HG03045 (cell line): ENCODE measurements around the gene S100Z.
"Not testable (repeated sequence)": the region's sequence is repeated elsewhere in the genome, so short reads cannot be mapped to it uniquely, and the experiment has no call there.

Source experiments
- ATAC-seq: cut with Tn5 transposase; IDR thresholded peaks from one replicate; pipeline ENCODE4 v1.9.1; 2021; ENCODE audit warnings: mild to moderate bottlenecking, moderate library complexity; ENCODE audit not compliant: unreplicated experiment

The S100Z gene

DNA sequence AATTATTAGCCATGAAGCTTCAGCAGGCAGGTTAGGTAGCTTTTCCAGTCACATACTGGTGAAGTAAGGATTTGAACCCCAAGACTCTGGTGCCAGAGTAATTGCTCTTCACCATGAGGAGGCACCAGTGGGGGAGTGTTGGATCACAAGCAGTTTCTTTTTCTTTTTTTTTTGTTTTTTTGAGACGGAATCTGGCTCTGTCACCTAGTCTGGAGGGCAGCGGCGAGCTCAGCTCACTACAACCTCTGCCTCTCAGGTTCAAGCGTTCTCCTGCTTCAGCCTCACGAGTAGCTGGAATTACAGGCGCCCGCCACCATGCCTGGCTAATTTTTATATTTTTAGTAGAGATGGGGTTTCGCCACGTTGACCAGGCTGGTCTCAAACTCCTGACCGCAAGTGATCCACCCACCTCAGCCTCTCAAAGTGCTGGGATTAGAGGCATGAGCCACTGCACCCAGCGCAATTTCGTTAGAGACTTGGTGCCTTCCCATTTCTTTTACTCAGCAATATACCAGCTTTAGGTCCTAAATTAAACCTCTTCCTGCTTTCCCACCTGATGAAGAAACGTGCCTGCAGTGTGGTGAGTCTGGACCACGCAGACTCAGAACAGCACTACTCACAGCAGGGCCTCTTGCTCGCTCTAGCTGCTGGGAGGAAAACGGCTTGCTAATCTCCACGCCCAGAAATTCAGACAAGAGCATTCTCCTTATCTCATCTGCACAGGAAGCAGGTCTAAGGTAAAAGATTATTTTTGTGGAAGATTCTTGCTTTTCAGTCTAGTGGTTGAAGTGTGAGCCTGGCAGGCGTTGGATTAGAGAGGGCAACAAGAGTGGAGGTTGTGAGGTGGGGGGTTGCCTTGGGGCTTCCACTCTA lies at the start of gene S100Z:
Gene S100Z (plus strand): TSS at position 596 of the 873 bp plus-strand sequence. CDS start 25,346 bp downstream, outside the sequence.
- no peak for ATAC-seq

DNA sequence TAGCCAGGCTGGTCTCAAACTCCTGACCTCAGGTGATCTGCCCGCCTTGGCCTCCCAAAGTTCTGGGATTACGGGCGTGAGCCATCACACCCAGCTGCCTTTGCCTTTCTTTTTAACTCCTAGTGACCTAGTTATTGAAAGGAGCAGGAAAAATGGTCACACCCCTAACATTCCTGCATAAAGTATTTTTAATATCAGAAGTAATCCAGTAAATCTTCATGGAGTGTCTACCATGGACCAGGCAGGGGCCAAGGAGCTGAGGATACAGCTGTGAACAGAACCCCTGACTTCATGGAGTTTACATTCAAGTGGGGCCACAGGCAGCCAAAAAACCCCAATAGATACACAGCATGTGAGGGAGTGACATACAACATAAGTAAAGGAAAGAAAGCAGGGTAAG lies 49.2 kb upstream of the S100Z start:
- ATAC-seq, result no peak

DNA sequence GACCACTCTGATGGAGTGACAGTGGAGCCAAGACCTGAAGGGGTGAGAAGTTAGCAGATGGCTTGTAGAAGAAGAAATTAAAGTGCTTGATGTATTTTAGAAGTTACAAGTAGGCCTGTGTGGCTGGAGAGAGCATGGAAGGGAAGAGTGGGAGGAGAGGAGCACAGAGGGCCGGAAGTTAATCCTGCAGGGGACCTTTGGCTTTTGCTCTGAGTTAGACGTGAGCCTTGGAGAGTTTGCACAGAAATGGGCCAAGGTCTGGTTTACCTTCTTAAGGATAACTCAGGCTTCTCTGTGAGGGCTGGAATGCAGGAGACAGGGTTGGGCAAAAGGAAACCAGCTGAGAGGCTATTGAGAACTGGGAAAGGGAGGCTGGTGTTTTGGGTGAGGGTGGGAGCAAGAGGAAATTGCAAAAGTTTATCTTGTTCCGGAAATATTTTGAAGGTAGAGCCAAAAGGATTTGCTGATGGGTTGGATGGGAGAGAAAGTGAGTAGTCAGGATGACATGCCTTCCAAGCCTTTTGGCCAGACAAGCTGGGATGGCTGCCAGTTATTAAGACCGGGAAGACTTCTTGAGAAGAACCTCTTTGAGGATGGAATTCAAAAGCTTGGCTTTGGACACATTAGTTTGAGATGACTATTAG lies 48.5 kb upstream of the S100Z start:
- ATAC-seq, result no peak

DNA sequence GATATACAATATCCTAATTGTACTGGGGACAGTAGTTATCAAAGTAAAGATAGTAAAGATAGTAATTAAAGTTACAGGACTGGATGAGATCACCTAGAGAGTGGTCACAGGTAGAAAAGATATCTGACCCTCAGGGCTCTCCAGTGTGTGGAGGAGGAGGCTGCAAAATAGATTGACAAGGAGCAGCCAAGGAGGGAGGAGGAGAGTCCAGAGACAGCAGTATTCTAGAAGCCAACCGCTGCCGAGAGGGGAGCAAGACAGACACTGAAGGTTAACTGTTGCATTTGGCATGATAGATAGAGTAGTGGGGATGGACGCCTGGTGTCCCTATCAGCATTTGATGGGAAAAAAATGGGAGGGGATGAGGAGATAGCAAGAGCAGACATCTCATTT lies 48.0 kb upstream of the S100Z start:
- no peak for ATAC-seq

DNA sequence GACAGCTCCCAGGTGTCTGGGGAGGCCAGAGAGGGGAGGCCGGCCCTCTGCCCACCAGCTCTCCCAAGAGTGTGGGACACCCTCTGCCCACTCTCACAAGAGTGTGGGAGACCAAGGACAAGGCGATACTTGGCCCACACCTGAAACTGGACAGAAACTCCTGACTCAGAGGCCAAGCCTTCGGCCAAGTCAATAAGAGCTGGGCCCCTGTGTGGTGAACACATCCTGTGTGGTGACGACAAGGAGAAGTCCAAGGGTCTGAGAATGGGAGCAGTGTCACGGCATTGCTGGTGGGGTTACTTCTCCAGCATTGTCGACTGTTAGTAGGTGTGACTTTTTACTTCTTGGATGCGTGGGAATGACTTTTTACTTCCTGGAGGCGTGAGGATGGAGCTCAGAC lies 45.5 kb upstream of the S100Z start:
- ATAC-seq, result no peak

DNA sequence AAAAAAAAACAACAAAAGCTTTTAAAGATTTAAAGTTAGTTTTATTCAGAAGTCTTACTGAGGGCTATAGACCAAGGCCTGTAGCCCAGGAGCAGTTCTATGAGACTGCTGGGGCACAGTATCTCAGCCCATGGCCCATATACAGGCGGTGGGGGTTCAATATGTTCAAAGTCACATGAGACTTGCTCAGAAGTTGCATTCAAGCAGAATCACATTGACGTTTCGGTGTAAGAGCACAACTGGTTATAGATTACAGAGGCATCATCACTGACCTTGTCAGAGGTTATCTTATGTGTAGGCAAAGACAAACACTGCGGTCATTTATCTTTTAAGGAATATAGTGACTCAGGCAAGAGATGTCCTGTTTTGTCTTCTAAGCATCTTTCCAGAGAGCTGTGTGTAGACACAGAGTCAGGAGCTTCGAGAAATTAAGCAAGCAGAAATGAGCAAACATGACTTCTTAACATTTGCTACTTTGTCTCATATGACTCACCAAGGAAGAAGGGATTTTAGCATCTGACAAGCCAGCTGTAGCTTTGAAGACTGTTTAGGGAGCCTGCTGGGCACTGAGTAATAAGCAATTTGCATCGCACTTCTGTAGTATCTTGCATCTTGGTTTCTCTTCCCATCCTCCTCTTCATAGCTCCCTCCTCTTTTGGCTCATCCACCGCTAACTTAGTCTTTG lies 43.9 kb upstream of the S100Z start:
- ATAC-seq, result no peak

DNA sequence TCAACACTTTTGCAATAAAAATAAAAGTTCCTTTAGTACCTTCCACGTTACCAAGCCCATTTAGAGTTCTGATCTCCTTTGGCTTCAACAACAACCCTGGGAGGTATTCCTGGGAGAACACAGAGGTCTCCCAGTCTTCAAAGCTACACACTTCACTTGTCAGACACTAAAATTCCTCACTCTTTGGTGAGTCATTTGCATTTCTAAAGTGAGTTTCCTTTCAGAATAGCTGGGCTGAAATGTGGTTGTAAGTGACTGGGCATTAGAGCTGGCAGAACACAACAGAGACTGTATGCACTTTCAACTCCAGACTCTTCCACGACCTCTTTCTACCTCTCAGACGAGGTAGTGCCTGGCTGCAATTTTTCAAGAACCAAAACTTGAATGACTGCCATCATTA lies 42.5 kb upstream of the S100Z start:
- ATAC-seq, result no peak

DNA sequence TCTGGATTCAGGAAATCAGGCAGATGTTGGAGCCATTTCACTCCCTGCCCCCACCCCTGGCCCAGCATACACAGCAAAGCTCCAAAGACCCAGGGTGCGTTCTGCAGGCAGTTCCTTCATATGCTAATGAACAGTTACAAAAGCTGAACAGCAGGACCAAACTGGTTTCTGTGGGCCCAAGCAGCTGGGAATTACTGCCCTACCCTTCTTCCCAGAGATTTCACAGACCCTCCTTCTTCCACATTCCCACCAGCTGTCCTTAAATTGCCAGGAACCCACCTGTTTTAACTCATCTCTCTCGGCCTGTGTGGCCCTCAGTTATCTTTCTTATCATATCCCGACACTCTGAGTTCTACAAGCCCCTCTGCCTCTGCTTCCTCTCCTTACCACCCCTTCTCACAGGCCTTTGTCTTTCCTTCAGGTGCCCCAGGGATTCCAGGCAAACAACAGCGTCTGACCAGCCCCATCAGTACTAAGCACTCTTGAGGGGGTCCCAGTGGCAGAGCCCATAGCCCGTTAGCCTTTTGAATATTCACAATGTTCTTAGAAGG lies 41.6 kb upstream of the S100Z start:
- no peak for ATAC-seq

DNA sequence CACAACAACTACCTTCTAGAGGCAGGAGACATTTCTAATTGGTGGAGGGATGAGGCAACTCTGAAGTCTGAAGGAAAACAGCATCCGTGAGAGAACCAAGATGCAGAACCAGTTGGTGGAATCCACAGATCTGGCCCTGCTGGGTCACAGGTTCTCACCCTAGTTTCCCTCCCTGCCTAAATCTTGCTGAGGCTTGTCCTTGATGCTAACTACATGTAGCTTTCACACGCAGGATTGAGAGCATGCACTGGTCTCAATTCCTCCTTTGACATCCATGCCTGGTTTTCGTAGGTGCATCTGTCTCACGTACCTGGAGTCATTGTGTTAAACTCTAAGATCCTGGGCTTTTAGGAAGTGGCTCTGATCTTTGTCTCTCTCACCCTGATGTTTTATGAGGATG lies 40.7 kb upstream of the S100Z start:
- no peak for ATAC-seq

DNA sequence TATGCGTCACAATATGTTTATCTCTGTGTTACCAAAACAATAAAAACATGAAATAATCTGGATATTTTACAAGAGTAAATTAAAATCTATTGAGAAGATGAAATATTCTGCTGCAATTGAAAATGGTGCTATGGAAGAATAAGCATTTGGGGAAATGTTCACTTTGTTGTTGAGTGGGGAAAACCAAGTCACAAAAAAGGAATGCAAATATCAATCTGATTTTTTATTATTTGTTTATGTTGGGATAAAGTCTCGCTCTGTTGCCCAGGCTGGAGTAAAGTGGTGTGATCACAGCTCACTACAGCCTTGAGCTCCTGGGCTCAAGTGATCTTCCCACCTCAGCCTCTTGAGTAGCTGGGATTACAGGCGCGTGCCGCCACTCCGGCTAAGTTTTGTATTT lies 39.6 kb upstream of the S100Z start:
- no peak for ATAC-seq

DNA sequence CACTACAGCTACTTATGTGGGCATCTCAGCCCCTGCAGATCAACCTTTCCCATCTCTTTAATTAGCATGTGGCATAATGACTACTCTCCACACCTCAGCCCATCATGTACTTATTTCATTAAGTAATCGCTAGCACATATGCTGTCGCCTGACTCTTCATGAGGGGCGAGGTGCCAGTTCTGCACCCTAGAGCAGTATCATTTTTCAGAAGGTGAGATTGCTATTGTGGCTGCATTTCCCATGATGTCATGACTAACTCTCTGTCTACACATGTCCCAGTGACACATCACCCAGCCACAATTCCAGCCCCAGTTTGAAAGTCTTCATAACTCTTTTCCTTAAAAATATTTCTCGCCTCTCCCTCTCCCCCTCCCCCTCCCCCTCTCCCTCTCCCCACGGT lies 38.6 kb upstream of the S100Z start:
- ATAC-seq, result no peak

DNA sequence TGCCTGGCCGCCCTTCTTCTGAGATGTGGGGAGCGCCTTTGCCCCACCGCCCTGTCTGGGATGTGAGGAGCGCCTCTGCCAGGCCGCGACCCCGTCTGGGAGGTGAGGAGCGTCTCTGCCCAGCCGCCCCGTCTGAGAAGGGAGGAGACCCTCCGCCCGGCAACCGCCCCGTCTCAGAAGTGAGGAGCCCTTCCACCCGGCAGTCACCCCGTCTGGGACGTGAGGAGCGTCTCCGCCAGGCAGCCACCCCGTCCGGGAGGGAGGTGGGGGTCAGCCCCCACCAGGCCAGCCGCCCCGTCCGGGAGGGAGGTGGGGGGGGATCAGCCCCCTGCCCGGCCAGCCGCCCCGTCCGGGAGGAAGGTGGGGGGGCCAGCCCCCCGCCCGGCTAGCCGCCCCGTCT lies 37.6 kb upstream of the S100Z start:
- not testable (repeated sequence) for ATAC-seq

DNA sequence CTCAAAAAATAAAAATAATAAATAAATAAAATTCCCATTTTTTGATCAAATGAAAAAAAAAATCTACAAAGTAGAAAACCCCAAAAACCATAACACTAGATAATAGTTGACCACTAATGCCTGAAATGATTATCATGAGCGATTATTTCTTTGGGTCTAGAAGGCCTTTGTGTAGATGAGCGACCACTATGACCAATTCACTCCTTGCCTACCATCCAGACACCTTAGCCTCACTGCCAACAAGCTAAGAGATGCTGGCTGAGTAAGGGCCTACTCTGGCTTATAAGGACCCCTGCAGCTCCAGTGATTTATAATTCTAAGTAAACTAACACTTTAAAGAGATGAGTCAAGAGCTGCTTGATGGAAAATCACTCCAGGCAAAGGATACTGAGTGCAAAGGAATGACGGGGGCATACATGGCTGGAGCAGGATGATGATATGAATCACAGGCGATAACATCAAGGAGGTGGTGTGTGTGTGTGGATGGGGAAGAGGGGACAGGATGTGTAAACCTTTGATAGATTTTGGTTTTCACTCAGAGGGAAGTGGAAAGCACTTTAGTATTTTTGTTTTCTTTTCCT lies 35.7 kb upstream of the S100Z start:
- ATAC-seq, result no peak

DNA sequence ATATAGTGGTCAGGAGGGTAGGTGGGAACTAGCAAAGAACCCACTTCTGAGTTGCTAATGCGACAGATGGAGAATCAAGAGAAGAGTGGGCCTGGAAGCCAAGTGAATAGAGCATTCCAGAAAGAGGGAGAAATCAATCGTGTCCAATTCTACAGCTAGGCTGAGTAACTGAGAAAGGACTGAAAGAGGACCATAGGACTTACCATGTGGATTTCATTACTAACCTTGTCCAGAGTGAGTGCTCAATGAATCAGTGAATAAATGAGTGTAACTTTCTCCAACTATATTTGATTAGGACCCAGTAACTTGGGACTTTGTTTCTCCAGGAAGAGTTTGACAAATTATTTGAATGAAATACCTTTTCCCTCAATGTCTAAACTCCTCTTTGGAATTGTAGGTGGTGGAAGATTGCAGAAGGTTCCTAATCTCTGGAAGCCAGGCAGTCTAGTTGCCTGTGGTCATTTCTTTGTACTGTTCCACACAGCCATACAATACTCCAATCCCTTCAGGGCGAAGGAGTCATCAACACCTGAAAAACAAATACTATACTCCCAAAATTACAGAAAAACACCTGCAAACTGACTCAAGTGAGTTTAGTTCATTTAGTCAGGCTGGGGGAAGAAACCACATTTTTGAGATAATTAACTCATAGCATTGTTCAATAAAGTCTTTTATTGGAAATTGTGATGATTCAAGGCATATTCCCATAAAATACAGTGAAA lies 33.5 kb upstream of the S100Z start:
- no peak for ATAC-seq

DNA sequence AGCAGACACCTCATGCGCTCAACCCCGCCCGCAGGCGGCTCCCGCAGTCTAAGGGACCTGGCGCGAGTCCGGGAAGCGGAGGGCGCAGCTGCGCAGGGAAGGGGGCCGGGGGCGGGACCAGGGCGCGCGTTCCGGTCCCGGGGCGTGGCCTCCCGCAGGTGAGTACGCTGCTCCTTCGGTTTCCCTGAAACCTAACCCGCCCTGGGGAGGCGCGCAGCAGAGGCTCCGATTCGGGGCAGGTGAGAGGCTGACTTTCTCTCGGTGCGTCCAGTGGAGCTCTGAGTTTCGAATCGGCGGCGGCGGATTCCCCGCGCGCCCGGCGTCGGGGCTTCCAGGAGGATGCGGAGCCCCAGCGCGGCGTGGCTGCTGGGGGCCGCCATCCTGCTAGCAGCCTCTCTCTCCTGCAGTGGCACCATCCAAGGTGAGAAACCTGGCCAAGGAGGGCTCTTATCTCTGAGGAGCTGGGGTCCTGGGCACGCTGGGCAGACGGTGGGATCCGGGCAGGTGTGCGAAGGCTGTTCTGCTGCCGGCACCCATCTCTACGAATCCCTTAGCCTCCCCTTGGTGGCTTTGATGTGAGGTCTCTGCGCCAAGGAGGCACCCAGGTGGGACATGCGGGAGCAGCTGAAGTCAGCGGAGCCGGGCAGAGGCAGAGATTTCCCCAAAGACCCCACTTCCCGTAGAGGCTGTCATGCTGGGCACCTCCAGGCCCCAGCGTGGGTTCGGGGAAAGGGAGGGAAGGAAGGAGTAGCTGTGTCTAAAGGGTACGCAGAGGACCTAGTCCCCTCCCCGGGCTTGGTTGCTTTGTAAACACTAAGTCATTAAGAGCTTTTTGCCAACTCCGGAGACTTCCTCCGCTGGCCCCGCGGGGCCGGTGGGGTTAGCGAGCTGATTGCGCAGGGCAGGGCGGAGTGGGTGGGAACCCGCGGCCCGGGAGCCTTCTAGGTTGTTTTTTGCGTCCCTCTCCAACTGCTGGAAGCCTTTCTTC lies 30.7 kb upstream of the S100Z start, which contains the start of gene F2RL1:
Gene F2RL1 (plus strand): TSS at position 187 of the 988 bp plus-strand sequence. CDS start 153 bp downstream, at position 340.
- ATAC-seq, result no peak

DNA sequence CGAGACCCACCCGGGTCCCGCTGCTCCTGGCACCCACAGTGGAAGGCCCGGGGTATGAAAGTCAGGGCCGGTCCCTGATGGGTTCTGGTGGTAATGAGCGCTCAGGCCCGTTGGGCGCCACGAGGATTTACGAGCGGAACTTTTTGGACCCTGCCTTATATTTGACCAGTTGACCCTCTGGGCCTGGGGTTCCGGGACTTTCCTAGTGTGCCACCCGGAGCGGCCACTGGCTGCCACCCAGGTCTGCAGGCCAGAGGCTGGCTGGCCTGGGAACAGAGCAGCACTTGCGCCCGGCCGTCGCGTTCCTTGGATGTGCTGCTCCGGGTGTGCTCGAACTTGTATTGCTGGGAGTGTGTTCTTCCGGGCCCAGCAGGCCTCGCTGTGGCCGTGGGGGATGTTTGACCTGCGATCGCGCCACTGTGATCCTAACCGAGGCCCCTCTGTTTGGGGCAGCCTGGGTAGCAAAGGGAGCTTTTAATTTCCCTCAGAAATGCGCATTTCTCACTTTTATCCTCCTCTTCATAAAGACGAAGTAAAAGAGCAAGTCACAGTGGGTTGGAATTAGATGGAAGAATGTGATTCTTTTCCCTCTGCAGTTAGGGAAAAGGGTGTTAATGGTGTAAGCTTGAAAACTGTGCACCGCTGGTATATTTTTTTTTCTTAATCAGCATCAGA lies 29.8 kb upstream of the S100Z start:
- no peak for ATAC-seq

DNA sequence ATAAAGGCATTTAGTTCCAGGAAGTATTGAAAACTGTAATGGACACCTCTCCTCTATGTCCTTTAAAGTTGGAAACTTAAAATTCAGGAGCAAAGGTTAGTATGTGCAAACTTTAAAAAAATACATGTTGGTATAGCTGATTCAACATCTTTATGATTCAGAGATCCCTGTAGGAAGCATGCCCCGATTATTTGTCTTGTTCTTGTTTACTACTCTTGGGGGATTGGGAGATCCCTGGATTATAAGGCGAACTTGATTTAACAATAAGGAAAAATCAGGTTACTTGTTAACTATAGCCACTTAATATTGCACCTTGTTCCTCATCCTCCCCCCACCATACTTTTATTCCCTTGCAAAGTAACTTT lies 29.3 kb upstream of the S100Z start:
- no peak for ATAC-seq

DNA sequence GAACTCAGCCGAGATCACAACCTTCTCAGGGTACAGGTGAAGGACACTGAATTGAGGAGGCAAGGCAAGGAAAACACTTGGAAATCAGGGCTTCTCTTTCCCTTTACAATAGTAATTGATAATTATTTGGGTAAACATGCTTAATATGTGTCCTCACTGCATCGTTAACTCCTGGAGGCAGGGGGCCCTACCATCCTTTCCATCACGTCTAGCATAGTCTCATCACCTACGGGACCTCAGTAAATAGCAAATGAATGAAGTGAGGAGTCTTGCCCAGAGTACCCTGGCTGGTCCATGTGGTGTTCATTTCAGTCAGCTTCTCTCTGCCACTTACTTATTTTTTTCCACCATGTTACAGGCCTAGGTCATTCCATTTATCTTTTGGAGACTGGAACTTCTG lies 28.7 kb upstream of the S100Z start:
- no peak for ATAC-seq
